ENCODE measurements around the gene ZDHHC19. TPM values are rescaled to one million over a fixed set of nuclear protein-coding genes. Genes with fewer than 3 reads are reported as not detected.
A peak's percentile ranks its signal among the peaks of the same experiment; 100 is the strongest.
"Not testable (repeated sequence)": the region's sequence is repeated elsewhere in the genome, so short reads cannot be mapped to it uniquely, and the experiment has no call there.

The ZDHHC19 gene
- total RNA-seq, 1 donor from 2014 or later: not detected

GRCh38 chr3:196189566-196190347 lies 21.4 kb downstream of the ZDHHC19 start:
- Histone ChIP-seq H3K4me3 (no peak overlapping the region), H3K4me1 (peaks cover 36% of the 10 kb centered on the region), H3K36me3 (no peaks in the 10 kb centered on the region), H3K27ac (replicated peaks) (no peak overlapping the region), H3K9me3 (replicated peaks) (no peaks in the 10 kb centered on the region), H3K27me3 (ENCODE audit: low read depth) (no peaks in the 10 kb centered on the region)
- no peak for DNase-seq
- intact Hi-C loops (cut with micrococcal nuclease): no loop called here
- no peak for TF ChIP-seq CTCF (IDR thresholded peaks at IDR 0.05; ENCODE audit: borderline replicate concordance)

DNA sequence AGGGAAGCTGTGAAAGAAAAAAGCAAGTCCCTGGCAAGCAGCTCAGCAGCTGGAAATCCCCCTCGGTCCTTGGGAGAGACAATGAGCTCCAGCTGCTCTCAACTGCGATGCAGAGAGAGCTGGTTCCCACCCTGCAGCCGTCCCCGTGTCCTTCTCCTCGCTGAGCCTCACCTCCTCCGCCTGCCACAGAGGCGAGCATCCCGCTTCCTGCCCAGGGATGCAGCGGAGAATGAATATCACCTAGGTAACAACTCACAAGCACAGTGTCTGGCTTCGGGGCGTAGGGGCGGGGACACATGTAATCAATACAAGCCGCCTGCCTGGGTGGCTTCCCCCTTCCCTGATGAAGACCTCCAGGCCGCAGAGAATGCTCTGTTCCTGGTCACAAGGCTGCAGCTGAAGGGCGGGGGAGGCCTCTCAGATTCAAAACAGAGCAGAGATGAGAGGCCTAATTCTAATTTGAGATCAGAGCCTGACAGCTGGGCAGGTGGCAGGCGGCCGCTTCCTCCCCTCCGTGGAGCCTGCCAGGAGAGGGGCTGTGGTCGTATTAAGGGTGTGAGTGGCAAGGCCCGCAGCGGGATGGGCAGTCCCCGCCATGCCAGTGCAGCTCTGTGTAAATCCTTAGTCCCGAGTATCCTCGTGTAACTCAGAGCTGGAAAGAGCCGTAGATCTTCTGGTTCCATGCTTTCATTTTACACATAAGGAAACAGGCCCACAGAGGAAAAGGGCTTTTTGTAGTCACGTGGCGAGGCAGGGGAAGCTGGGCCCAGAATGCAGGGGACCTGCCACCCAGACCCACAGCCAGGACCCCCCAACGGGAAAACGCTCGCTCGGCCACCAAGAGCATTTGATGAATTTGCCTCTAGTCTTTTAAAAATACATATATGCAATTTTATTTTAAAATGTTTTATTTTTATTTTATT lies 24.3 kb downstream of the ZDHHC19 start:
- no peaks in the 10 kb centered on the region for H3K9me3 ChIP-seq (replicated peaks)
- DNase-seq: no peak
- H3K4me3 ChIP-seq: peak overlapping the region; percentile 15
- intact Hi-C loops (cut with micrococcal nuclease): no loop called here
- H3K27ac ChIP-seq (replicated peaks): peak overlapping the region; percentile 39
- no peaks in the 10 kb centered on the region for H3K36me3 ChIP-seq
- H3K4me1 ChIP-seq: peaks cover 9% of the 10 kb centered on the region
- H3K27me3 ChIP-seq (ENCODE audit: low read depth): no peaks in the 10 kb centered on the region
- TF ChIP-seq CTCF (IDR thresholded peaks at IDR 0.05; ENCODE audit: borderline replicate concordance): no peak

- DNase-seq: no peak
- Histone ChIP-seq H3K4me3 (no peak overlapping the region), H3K36me3 (no peaks in the 10 kb centered on the region), H3K27me3 (ENCODE audit: low read depth) (peaks cover 7% of the 10 kb centered on the region), H3K4me1 (peaks cover 9% of the 10 kb centered on the region), H3K27ac (replicated peaks) (no peak overlapping the region), H3K9me3 (replicated peaks) (no peaks in the 10 kb centered on the region)
- intact Hi-C loops (cut with micrococcal nuclease): no loop called here
- no peak for TF ChIP-seq CTCF (IDR thresholded peaks at IDR 0.05; ENCODE audit: borderline replicate concordance)
Measured at GRCh38 chr3:196184881-196185280, 26.3 kb downstream of the ZDHHC19 start.

DNA sequence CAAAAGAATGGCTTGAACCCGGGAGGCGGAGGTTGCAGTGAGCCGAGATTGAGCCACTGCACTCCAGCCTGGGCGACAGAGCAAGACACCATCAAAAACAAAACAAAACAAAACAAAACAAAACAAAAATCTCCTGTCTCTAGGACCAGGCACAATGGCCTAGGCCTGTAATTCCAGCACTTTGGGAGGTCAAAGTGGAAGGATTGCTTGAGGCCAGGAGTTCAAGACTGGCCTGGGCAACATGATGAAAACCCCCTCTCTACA lies 27.1 kb downstream of the ZDHHC19 start:
- H3K36me3 ChIP-seq; H3K9me3 ChIP-seq (replicated peaks); H3K27me3 ChIP-seq (ENCODE audit: low read depth); intact Hi-C loops (cut with micrococcal nuclease); H3K27ac ChIP-seq (replicated peaks); DNase-seq; H3K4me1 ChIP-seq; H3K4me3 ChIP-seq: not testable (repeated sequence)

GRCh38 chr3:196181127-196181546 lies 30.1 kb downstream of the ZDHHC19 start:
- H3K9me3 ChIP-seq (replicated peaks): no peaks in the 10 kb centered on the region
- H3K36me3 ChIP-seq: no peaks in the 10 kb centered on the region
- TF ChIP-seq CTCF (IDR thresholded peaks at IDR 0.05; ENCODE audit: borderline replicate concordance): no peak
- no peaks in the 10 kb centered on the region for H3K4me1 ChIP-seq
- H3K27me3 ChIP-seq (ENCODE audit: low read depth): peaks cover 9% of the 10 kb centered on the region
- H3K27ac ChIP-seq (replicated peaks): no peak overlapping the region
- intact Hi-C loops (cut with micrococcal nuclease): no loop called here
- no peak overlapping the region for H3K4me3 ChIP-seq
- DNase-seq: no peak

- Histone ChIP-seq H3K27me3 (ENCODE audit: low read depth) (peaks cover 9% of the 10 kb centered on the region), H3K36me3 (no peaks in the 10 kb centered on the region), H3K27ac (replicated peaks) (no peak overlapping the region), H3K4me3 (no peak overlapping the region), H3K4me1 (no peaks in the 10 kb centered on the region), H3K9me3 (replicated peaks) (no peaks in the 10 kb centered on the region)
- no peak for DNase-seq
- intact Hi-C loops (cut with micrococcal nuclease): no loop called here
- no peak for TF ChIP-seq CTCF (IDR thresholded peaks at IDR 0.05; ENCODE audit: borderline replicate concordance)
Measured at GRCh38 chr3:196180346-196180745, 30.9 kb downstream of the ZDHHC19 start.

Measured in left ventricle myocardium inferior (tissue), 1 donor.